Uterus (tissue), 2 donors: ENCODE measurements around the gene MMP21.

Experiments used
- POLR2A ChIP-seq, 2 donors: fragments of 450-650 bp; IDR thresholded peaks; one replicate each; pipeline ENCODE4 v1.6.1; 2016; ENCODE audit warnings: antibody characterized with exemption in 2 of 2, mild to moderate bottlenecking in 1 of 2, moderate library complexity in 1 of 2
- TF ChIP-seq, protein P1 (sequence below), 4 experiments: fragments of 200-600 bp in 2 of 4; fragments of 450-650 bp in 2 of 4; sonication (generic) in 2 of 4; IDR thresholded peaks; one replicate each; pipeline ENCODE4 v1.5.1; 2016 to 2019; ENCODE audit warnings: antibody characterized with exemption in 4 of 4, mild to moderate bottlenecking in 2 of 4, moderate library complexity in 1 of 4

- TF ChIP-seq, protein P1, sequence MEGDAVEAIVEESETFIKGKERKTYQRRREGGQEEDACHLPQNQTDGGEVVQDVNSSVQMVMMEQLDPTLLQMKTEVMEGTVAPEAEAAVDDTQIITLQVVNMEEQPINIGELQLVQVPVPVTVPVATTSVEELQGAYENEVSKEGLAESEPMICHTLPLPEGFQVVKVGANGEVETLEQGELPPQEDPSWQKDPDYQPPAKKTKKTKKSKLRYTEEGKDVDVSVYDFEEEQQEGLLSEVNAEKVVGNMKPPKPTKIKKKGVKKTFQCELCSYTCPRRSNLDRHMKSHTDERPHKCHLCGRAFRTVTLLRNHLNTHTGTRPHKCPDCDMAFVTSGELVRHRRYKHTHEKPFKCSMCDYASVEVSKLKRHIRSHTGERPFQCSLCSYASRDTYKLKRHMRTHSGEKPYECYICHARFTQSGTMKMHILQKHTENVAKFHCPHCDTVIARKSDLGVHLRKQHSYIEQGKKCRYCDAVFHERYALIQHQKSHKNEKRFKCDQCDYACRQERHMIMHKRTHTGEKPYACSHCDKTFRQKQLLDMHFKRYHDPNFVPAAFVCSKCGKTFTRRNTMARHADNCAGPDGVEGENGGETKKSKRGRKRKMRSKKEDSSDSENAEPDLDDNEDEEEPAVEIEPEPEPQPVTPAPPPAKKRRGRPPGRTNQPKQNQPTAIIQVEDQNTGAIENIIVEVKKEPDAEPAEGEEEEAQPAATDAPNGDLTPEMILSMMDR (IDR thresholded peaks at IDR 0.05), result no peak
- no peak for TF ChIP-seq POLR2A (IDR thresholded peaks at IDR 0.05)
Measured at GRCh38 chr10:125774581-125775191, 935 bp downstream of the MMP21 start.
